ENCODE results near the gene AFF2. TPM values are rescaled to one million over a fixed set of nuclear protein-coding genes. Genes with fewer than 3 reads are reported as not detected.

AFF2 gene
- total RNA-seq, 1 experiment from 2014 or later, result 0.13 TPM

- no peak overlapping the region for H3K4me3 ChIP-seq
- no peaks in the 10 kb centered on the region for H3K9me3 ChIP-seq (replicated peaks)
- no peaks in the 10 kb centered on the region for H3K4me1 ChIP-seq (replicated peaks)
- H3K27me3 ChIP-seq (replicated peaks), result no peaks in the 10 kb centered on the region
- DNase-seq (ENCODE audit: low read depth in 1 of 2, low spot score in 2 of 2), result no peak
- H3K36me3 ChIP-seq, result no peaks in the 10 kb centered on the region
- no peak overlapping the region for H3K27ac ChIP-seq
Observed at GRCh38 chrX:148612431-148612830, 112.0 kb downstream of the AFF2 start.

DNA sequence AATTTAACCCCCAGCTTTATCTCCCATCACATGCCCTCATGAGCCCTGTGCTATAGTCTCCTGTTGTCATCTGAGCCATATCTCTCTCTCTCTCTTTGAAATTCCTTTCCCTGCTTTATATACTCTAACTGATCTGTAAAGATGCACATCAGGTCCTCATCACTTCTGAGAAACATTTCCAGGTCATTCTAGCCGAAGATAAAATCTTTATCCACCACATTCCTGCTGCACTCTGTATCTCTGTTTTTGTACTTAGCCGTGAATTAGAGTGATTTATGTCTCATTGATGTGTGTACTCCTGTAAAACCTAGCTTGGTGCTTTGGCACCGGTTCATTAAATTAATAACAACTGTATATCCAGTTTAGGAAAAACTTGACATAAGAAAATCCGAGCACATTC is 113.2 kb downstream of the AFF2 start:
- H3K4me1 ChIP-seq (replicated peaks), result no peaks in the 10 kb centered on the region

DNA sequence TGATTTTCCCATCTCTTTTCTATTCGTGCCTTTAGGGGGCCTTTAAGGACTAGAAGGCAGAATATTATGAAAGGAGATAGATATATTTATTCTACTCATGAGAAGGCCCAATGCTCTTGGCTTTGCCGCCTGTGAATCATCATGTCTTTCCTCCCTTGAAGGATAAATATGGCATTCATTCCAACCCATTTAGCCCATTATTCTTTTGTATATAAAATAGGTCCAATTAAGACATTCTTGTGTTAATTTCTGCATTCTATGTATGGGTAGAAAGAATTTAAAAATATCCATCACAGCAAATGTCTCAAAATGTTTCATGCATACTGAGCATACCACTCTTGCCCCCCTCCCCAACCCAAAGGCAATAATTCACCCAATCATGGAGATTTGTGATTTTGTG is 115.1 kb downstream of the AFF2 start:
- Histone ChIP-seq H3K36me3 (no peaks in the 10 kb centered on the region), H3K9me3 (replicated peaks) (no peaks in the 10 kb centered on the region), H3K27ac (no peak overlapping the region), H3K27me3 (replicated peaks) (no peaks in the 10 kb centered on the region), H3K4me1 (replicated peaks) (no peaks in the 10 kb centered on the region), H3K4me3 (no peak overlapping the region)
- DNase-seq (ENCODE audit: low read depth in 1 of 2, low spot score in 2 of 2), result no peak

More for the DNA sequence above, 113.2 kb downstream of the AFF2 start:
- no peak for DNase-seq (ENCODE audit: low read depth in 1 of 2, low spot score in 2 of 2)
- Histone ChIP-seq H3K27me3 (replicated peaks) (no peaks in the 10 kb centered on the region), H3K27ac (no peak overlapping the region), H3K36me3 (no peaks in the 10 kb centered on the region), H3K4me3 (no peak overlapping the region), H3K9me3 (replicated peaks) (no peaks in the 10 kb centered on the region)

GRCh38 chrX:148618470-148619445 is 118.3 kb downstream of the AFF2 start:
- no peaks in the 10 kb centered on the region for H3K27me3 ChIP-seq (replicated peaks)
- no peak for DNase-seq (ENCODE audit: low read depth in 1 of 2, low spot score in 2 of 2)
- H3K4me3 ChIP-seq, result no peak overlapping the region
- no peaks in the 10 kb centered on the region for H3K9me3 ChIP-seq (replicated peaks)
- H3K36me3 ChIP-seq, result no peaks in the 10 kb centered on the region
- H3K4me1 ChIP-seq (replicated peaks), result no peaks in the 10 kb centered on the region
- no peak overlapping the region for H3K27ac ChIP-seq

DNA sequence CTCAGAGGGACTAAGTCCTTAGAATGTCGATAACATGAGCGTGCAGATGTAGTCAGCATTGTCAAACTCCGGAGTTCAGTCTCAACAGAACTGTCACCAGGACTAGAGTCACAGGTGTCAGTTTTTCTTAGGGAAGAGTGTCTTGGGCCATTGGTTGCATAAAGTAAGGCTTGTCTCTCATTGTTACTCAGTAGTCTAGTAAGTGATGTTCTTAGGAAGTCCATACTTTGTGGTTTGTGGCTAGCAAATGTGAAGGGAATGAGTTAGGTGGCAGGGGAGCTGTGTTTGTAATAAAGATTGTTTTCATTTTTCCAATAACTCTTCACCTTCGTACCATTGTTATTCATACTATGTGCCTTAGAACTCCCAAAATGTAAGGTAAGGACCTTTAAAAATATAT is 119.6 kb downstream of the AFF2 start:
- H3K4me3 ChIP-seq, result no peak overlapping the region
- no peaks in the 10 kb centered on the region for H3K36me3 ChIP-seq
- DNase-seq (ENCODE audit: low read depth in 1 of 2, low spot score in 2 of 2), result no peak
- no peak overlapping the region for H3K27ac ChIP-seq
- H3K27me3 ChIP-seq (replicated peaks), result no peaks in the 10 kb centered on the region
- H3K4me1 ChIP-seq (replicated peaks), result no peaks in the 10 kb centered on the region
- H3K9me3 ChIP-seq (replicated peaks), result no peaks in the 10 kb centered on the region

GRCh38 chrX:148624951-148625474 is 124.6 kb downstream of the AFF2 start:
- Histone ChIP-seq H3K4me3 (no peak overlapping the region), H3K36me3 (no peaks in the 10 kb centered on the region), H3K9me3 (replicated peaks) (no peaks in the 10 kb centered on the region), H3K27me3 (replicated peaks) (no peaks in the 10 kb centered on the region), H3K27ac (no peak overlapping the region), H3K4me1 (replicated peaks) (no peaks in the 10 kb centered on the region)
- no peak for DNase-seq (ENCODE audit: low read depth in 1 of 2, low spot score in 2 of 2)

DNA sequence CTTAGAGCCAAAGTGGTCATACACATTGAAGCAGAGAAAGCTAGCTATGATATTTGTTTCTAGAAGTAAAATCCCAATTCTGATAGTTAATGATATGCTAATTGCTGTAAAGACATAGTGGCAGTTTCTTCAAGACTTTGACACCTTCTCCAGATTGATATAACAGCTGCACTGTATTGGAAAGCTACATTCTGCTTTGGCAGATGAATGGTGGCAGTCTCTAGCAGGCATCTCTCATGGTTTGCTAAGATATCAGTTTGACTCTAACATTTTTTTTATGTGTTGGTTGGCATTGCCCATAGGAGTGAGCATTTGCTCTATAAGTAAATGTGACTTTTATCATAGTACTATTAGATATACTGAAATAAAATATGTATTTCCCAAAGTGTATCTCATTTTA is 128.2 kb downstream of the AFF2 start:
- Histone ChIP-seq H3K27me3 (replicated peaks) (no peaks in the 10 kb centered on the region), H3K4me3 (no peak overlapping the region), H3K4me1 (replicated peaks) (no peaks in the 10 kb centered on the region), H3K27ac (no peak overlapping the region), H3K36me3 (no peaks in the 10 kb centered on the region), H3K9me3 (replicated peaks) (no peaks in the 10 kb centered on the region)
- DNase-seq (ENCODE audit: low read depth in 1 of 2, low spot score in 2 of 2), result no peak

GRCh38 chrX:148629434-148629833 is 129.0 kb downstream of the AFF2 start:
- H3K36me3 ChIP-seq, result no peaks in the 10 kb centered on the region
- DNase-seq (ENCODE audit: low read depth in 1 of 2, low spot score in 2 of 2), result no peak
- no peaks in the 10 kb centered on the region for H3K27me3 ChIP-seq (replicated peaks)
- no peaks in the 10 kb centered on the region for H3K4me1 ChIP-seq (replicated peaks)
- no peaks in the 10 kb centered on the region for H3K9me3 ChIP-seq (replicated peaks)
- no peak overlapping the region for H3K4me3 ChIP-seq
- H3K27ac ChIP-seq, result no peak overlapping the region

- Histone ChIP-seq H3K36me3 (no peaks in the 10 kb centered on the region), H3K4me1 (replicated peaks) (no peaks in the 10 kb centered on the region), H3K4me3 (no peak overlapping the region), H3K27me3 (replicated peaks) (no peaks in the 10 kb centered on the region), H3K27ac (no peak overlapping the region), H3K9me3 (replicated peaks) (no peaks in the 10 kb centered on the region)
- no peak for DNase-seq (ENCODE audit: low read depth in 1 of 2, low spot score in 2 of 2)
Observed at GRCh38 chrX:148632444-148632843, 132.0 kb downstream of the AFF2 start.

DNA sequence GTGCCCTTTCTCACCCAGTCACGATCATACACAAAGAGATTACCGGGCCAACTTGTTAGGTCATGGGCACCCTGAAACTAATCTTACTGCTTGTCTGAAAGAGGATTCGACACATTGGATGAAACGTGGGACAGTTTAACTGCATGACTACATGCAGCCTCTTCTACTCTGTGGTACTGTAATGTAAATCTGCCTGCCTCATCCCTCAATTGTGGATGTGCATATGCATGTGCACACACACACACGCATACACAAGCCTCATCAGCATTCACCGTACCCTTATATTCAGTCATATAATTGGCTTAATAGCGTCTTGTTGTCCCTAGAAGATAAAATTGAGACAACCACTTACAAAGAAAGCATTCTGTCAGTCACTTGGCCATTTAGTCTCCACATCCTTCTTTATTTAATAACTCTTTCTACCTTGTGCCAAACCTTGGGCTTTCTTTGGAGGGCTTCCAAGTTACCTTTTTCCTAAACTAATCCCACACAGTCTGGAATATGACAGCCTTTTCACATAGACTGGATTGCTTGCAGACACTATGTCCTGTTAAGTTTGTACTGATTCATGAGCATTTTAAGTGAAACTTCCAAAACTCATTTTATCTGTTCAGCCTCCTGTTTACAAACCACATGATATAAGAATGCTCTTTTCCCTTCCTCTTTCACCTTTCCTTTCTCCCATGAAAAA is 132.9 kb downstream of the AFF2 start:
- H3K36me3 ChIP-seq, result no peaks in the 10 kb centered on the region
- no peak overlapping the region for H3K4me3 ChIP-seq
- H3K27ac ChIP-seq, result no peak overlapping the region
- DNase-seq (ENCODE audit: low read depth in 1 of 2, low spot score in 2 of 2), result no peak
- H3K4me1 ChIP-seq (replicated peaks), result no peaks in the 10 kb centered on the region
- H3K9me3 ChIP-seq (replicated peaks), result no peaks in the 10 kb centered on the region
- no peaks in the 10 kb centered on the region for H3K27me3 ChIP-seq (replicated peaks)

GRCh38 chrX:148634591-148634990 is 134.2 kb downstream of the AFF2 start:
- no peak for DNase-seq (ENCODE audit: low read depth in 1 of 2, low spot score in 2 of 2)
- Histone ChIP-seq H3K4me1 (replicated peaks) (no peaks in the 10 kb centered on the region), H3K27ac (no peak overlapping the region), H3K27me3 (replicated peaks) (no peaks in the 10 kb centered on the region), H3K4me3 (no peak overlapping the region), H3K9me3 (replicated peaks) (no peaks in the 10 kb centered on the region), H3K36me3 (no peaks in the 10 kb centered on the region)

GRCh38 chrX:148643460-148643859 is 143.0 kb downstream of the AFF2 start:
- no peaks in the 10 kb centered on the region for H3K9me3 ChIP-seq (replicated peaks)
- no peaks in the 10 kb centered on the region for H3K27me3 ChIP-seq (replicated peaks)
- no peak overlapping the region for H3K4me3 ChIP-seq
- H3K27ac ChIP-seq, result no peak overlapping the region
- no peaks in the 10 kb centered on the region for H3K4me1 ChIP-seq (replicated peaks)
- no peaks in the 10 kb centered on the region for H3K36me3 ChIP-seq
- DNase-seq (ENCODE audit: low read depth in 1 of 2, low spot score in 2 of 2), result no peak

GRCh38 chrX:148647651-148648050 is 147.2 kb downstream of the AFF2 start:
- no peaks in the 10 kb centered on the region for H3K4me1 ChIP-seq (replicated peaks)

GRCh38 chrX:148649145-148649795 is 148.9 kb downstream of the AFF2 start:
- Histone ChIP-seq H3K4me3 (no peak overlapping the region), H3K27me3 (replicated peaks) (no peaks in the 10 kb centered on the region), H3K36me3 (no peaks in the 10 kb centered on the region), H3K27ac (no peak overlapping the region), H3K4me1 (replicated peaks) (no peaks in the 10 kb centered on the region), H3K9me3 (replicated peaks) (no peaks in the 10 kb centered on the region)
- DNase-seq (ENCODE audit: low read depth in 1 of 2, low spot score in 2 of 2), result no peak

More at GRCh38 chrX:148647651-148648050, 147.2 kb downstream of the AFF2 start:
- DNase-seq (ENCODE audit: low read depth in 1 of 2, low spot score in 2 of 2), result no peak
- Histone ChIP-seq H3K4me3 (no peak overlapping the region), H3K27me3 (replicated peaks) (no peaks in the 10 kb centered on the region), H3K36me3 (no peaks in the 10 kb centered on the region), H3K27ac (no peak overlapping the region), H3K9me3 (replicated peaks) (no peaks in the 10 kb centered on the region)
